Ishikawa (cell line): Measurements from ENCODE around the gene DMD.

Source experiments
- CEBPB ChIP-seq: IDR thresholded peaks from 2 replicates; pipeline ENCODE4 v1.6.1; 2012
- CREB1 ChIP-seq: IDR thresholded peaks from 2 replicates; pipeline ENCODE4 v1.6.1; 2012; ENCODE audit warnings: low read depth
- EGR1 ChIP-seq: IDR thresholded peaks from 2 replicates; pipeline ENCODE4 v1.6.1; 2012
- EP300 ChIP-seq: IDR thresholded peaks from 2 replicates; pipeline ENCODE4 v1.6.1; 2012; ENCODE audit warnings: borderline replicate concordance
- FOXM1 ChIP-seq: IDR thresholded peaks from 2 replicates; pipeline ENCODE4 v1.6.1; 2012; ENCODE audit warnings: low read depth, borderline replicate concordance
- NFIC ChIP-seq: IDR thresholded peaks from 2 replicates; pipeline ENCODE4 v1.6.1; 2012
- RAD21 ChIP-seq: IDR thresholded peaks from 2 replicates; pipeline ENCODE4 v1.6.1; 2012; ENCODE audit warnings: low read depth
- REST ChIP-seq: IDR thresholded peaks from 2 replicates; pipeline ENCODE4 v1.6.1; 2012; ENCODE audit warnings: low read depth, mild to moderate bottlenecking
- TAF1 ChIP-seq: IDR thresholded peaks from 2 replicates; pipeline ENCODE4 v1.6.1; 2012; ENCODE audit warnings: low read depth, mild to moderate bottlenecking
- TCF12 ChIP-seq: IDR thresholded peaks from 2 replicates; pipeline ENCODE4 v1.6.1; 2012; ENCODE audit warnings: low read depth
- TEAD4 ChIP-seq: IDR thresholded peaks from 2 replicates; pipeline ENCODE4 v1.6.1; 2012
- USF1 ChIP-seq: IDR thresholded peaks from 2 replicates; pipeline ENCODE4 v1.6.1; 2012
- YY1 ChIP-seq: IDR thresholded peaks from 2 replicates; pipeline ENCODE4 v1.6.1; 2012; ENCODE audit warnings: low read depth
- ZBTB7A ChIP-seq: IDR thresholded peaks from 2 replicates; pipeline ENCODE4 v1.6.1; 2012; ENCODE audit warnings: low read depth
- TF ChIP-seq, protein P1 (sequence below): IDR thresholded peaks from 2 replicates; pipeline ENCODE4 v1.6.1; 2012

Gene DMD

GRCh38 chrX:31811106-31811505, 1400.2 kb downstream of the DMD start:
- TF ChIP-seq TCF12 (no peak), CEBPB (no peak), REST (no peak)

DNA sequence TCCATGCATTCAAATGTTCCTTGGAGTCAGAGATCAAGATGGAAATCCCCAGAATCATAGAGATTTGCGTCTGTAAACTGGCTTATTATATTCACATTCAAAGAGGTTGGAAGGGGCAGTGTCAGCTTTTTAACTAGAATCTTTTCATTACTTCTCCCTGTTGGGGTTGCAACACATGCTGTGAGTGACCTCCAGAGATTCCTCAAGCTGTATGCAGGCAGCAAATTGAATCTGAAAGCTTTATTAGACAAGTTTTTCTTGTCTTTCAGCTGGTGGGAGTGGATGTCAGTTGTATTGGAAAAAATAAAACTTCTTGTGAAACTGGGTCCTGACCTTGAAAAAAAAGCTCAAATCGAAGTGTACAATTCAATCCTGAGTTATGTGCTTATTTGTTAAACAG, 1403.0 kb downstream of the DMD start:
- TF ChIP-seq FOXM1 (no peak), EGR1 (no peak), NFIC (no peak), REST (no peak), RAD21 (no peak), USF1 (no peak), TCF12 (no peak), YY1 (no peak), TAF1 (no peak), ZBTB7A (no peak), CEBPB (no peak), TEAD4 (no peak), CREB1 (no peak), EP300 (no peak)
- TF ChIP-seq, protein P1, sequence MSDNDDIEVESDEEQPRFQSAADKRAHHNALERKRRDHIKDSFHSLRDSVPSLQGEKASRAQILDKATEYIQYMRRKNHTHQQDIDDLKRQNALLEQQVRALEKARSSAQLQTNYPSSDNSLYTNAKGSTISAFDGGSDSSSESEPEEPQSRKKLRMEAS = no peak

DNA sequence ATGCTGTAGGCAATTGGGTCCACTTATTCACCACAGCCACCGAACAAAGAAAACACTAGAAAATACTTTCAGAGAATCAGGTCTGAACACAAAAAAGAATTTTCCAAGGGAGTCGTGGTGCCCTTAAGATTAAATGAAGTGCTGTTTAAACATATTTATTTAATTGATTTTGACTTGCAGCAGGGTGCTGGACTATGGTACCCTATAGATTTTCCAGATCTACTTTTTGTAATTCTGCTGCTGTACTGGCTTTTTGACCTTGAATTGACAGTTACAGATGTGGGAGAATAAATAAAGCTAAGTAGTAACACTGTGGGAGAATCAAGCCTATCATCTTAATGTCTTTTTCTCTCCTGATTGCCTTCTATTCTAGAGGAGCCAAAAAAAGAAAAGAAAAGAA, 1404.2 kb downstream of the DMD start:
- no peak for TF ChIP-seq NFIC
- no peak for TF ChIP-seq USF1
- TF ChIP-seq EGR1 = no peak
- TF ChIP-seq EP300 = no peak
- TF ChIP-seq TCF12 = no peak
- TF ChIP-seq ZBTB7A = no peak
- TF ChIP-seq, protein P1 = no peak
- TF ChIP-seq TAF1 = no peak
- no peak for TF ChIP-seq CEBPB
- no peak for TF ChIP-seq FOXM1
- TF ChIP-seq YY1 = no peak
- TF ChIP-seq RAD21 = no peak
- no peak for TF ChIP-seq CREB1
- TF ChIP-seq REST = no peak
- TF ChIP-seq TEAD4 = no peak

DNA sequence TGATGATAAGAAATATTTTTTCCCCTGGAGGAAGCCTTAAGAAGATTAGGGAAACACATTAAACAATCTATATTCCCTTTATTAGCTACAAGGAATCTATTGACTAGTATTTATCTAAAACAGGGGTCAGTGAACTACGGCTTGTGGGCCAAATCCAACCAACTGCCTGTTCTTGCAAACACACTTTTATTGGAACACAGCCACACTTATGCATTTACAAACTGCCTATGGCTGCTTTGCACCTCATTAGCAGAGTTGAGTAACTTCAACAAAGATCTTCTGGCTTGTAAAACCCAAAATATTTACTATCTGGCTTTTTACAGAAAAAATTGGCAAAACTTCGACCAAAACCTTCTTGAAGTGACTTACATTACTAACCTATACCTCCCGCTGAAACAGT, 1405.6 kb downstream of the DMD start:
- TF ChIP-seq YY1 (no peak), FOXM1 (no peak), TAF1 (no peak), CEBPB (no peak), ZBTB7A (no peak), EP300 (no peak), REST (no peak), EGR1 (no peak), RAD21 (no peak), USF1 (no peak), TCF12 (no peak), NFIC (no peak), CREB1 (no peak), TEAD4 (no peak)
- TF ChIP-seq, protein P1 = no peak
